Panc1 (cell line): ENCODE measurements around the gene MACROD1. TPM values are rescaled to one million over a fixed set of nuclear protein-coding genes. Genes with fewer than 3 reads are reported as not detected.

Experiments
- ATAC-seq: fragments of 200-7000 bp; cut with Tn5 transposase; 2 replicates; pipeline ENCODE4 v1.9.1; 2020; ENCODE audit warnings: mild to moderate bottlenecking, moderate library complexity
- BruUV-seq: library from RNA; stranded (reverse); fragments of 400-500 nt; replicated peaks from 2 replicates; lab custom pipeline; 2021; lab: Mats Ljungman, UMichigan
- CTCF ChIA-PET: fragments of 300-600 bp; sonication (Branson Sonifier 250); formaldehyde crosslinking; loops from one replicate; lab custom pipeline; 2022; ENCODE audit warnings: antibody characterized with exemption; lab: Charles Lee
- POLR2A ChIA-PET: fragments of 300-600 bp; sonication (Branson Sonifier 250); formaldehyde crosslinking; loops from one replicate; lab custom pipeline; 2022; ENCODE audit warnings: antibody characterized with exemption; lab: Charles Lee
- DNase-seq: peaks from one replicate; pipeline ENCODE4 v3.0.0-alpha.2; 2010; ENCODE audit warnings: low read depth, low spot score
- H3K27ac ChIP-seq: 2 replicates; pipeline ENCODE4 v1.5.1; 2011; ENCODE audit warnings: mild to moderate bottlenecking, low read length, inconsistent platforms
- H3K27me3 ChIP-seq: fragments of 200-500 bp; sonication (Bioruptor generic); 2 replicates; pipeline ENCODE4 v1.6.0; 2014; ENCODE audit warnings: low read length, inconsistent platforms; ENCODE audit not compliant: control insufficient read depth, insufficient read depth
- H3K36me3 ChIP-seq: fragments of 200-500 bp; sonication (Bioruptor generic); 2 replicates; pipeline ENCODE4 v1.5.1; 2014; ENCODE audit warnings: inconsistent platforms, mild to moderate bottlenecking, low read length, moderate library complexity; ENCODE audit not compliant: control insufficient read depth, insufficient read depth
- H3K4me1 ChIP-seq: 2 replicates; pipeline ENCODE4 v1.5.1; 2011; ENCODE audit warnings: inconsistent platforms, mild to moderate bottlenecking, low read length, moderate library complexity; ENCODE audit not compliant: control insufficient read depth, insufficient read depth
- H3K4me3 ChIP-seq, 2 experiments: 2 replicates each; pipeline ENCODE4 v1.5.1; 2011 to 2012; ENCODE audit warnings: low read depth in 2 of 2, low read length in 2 of 2, mild to moderate bottlenecking in 2 of 2, inconsistent platforms in 1 of 2, moderate library complexity in 1 of 2
- H3K9me3 ChIP-seq: fragments of 200-500 bp; sonication (Bioruptor generic); 2 replicates; pipeline ENCODE4 v1.5.1; 2014; ENCODE audit warnings: low read depth, mild to moderate bottlenecking, inconsistent platforms, low read length, moderate library complexity; ENCODE audit not compliant: control insufficient read depth, insufficient read depth
- CTCF ChIP-seq: fragments of 450-650 bp; IDR thresholded peaks from 2 replicates; pipeline ENCODE4 v1.5.1; 2017; ENCODE audit warnings: mild to moderate bottlenecking
- POLR2AphosphoS5 ChIP-seq: IDR thresholded peaks from 2 replicates; pipeline ENCODE4 v1.6.1; 2012; ENCODE audit warnings: mild to moderate bottlenecking, low read depth, low read length, moderate library complexity
- REST ChIP-seq, 2 experiments: IDR thresholded peaks; 2 replicates each; pipeline ENCODE4 v1.6.1; 2011 to 2012; ENCODE audit warnings: low read depth in 2 of 2, control low read depth in 1 of 2, low read length in 1 of 2, mild to moderate bottlenecking in 1 of 2, moderate library complexity in 1 of 2; ENCODE audit not compliant: insufficient read depth in 1 of 2
- SIN3A ChIP-seq: IDR thresholded peaks from 2 replicates; pipeline ENCODE4 v1.6.1; 2012; ENCODE audit warnings: low read depth, mild to moderate bottlenecking, low read length, moderate library complexity, borderline replicate concordance; ENCODE audit not compliant: insufficient read depth
- TCF7L2 ChIP-seq: IDR thresholded peaks from 2 replicates; pipeline ENCODE4 v1.6.1; 2011; ENCODE audit warnings: mild to moderate bottlenecking, low read depth, low read length, inconsistent platforms
- in situ Hi-C: cut with HindIII; loops from 2 replicates; pipeline ENCODE4 v1.10.0; 2016; ENCODE audit warnings: low sequenced_read_pairs, low pct_unique_long_range_greater_than_20kb
- intact Hi-C: fragments of 100-400 bp; cut with micrococcal nuclease; formaldehyde crosslinking; loops from one replicate; pipeline ENCODE4 v1.10.0; 2022; ENCODE audit not compliant: unreplicated experiment
- total RNA-seq: library from RNA; stranded (reverse); gene quantifications from one replicate; pipeline ENCODE4 v1.2.1, GENCODE V29; 2021; ENCODE audit not compliant: unreplicated experiment

The MACROD1 gene
- total RNA-seq, 1 experiment from 2014 or later, result 16.8 TPM

GRCh38 chr11:64114231-64114630, 51.7 kb downstream of the MACROD1 start (continued):
- no peak for TF ChIP-seq REST (IDR thresholded peaks at IDR 0.05; ENCODE audit: insufficient read depth in 1 of 2, low read depth in 2 of 2, low read length in 1 of 2)

GRCh38 chr11:64113462-64113780, 52.5 kb downstream of the MACROD1 start:
- BruUV-seq, result no TSS peak
- POLR2A ChIA-PET, result no interaction called here
- Histone ChIP-seq H3K36me3 (no peaks in the 10 kb centered on the region), H3K27me3 (no peaks in the 10 kb centered on the region), H3K4me1 (no peaks in the 10 kb centered on the region; the same call in 1 of the 2 replicates), H3K9me3 (no peaks in the 10 kb centered on the region), H3K27ac (no peak overlapping the region), H3K4me3 (no peak overlapping the region)
- no peak for DNase-seq
- in situ Hi-C loops (no loop called here), intact Hi-C loops (no loop called here)
- no peak for ATAC-seq
- TF ChIP-seq TCF7L2, result no peak
- no peak for TF ChIP-seq REST (IDR thresholded peaks at IDR 0.05; ENCODE audit: insufficient read depth in 1 of 2, low read depth in 2 of 2, low read length in 1 of 2)
- TF ChIP-seq CTCF, result no peak
- TF ChIP-seq POLR2AphosphoS5, result no peak
- TF ChIP-seq SIN3A, result no peak
- CTCF ChIA-PET, result no interaction called here

- in situ Hi-C loops, result no loop called here
- no peaks in the 10 kb centered on the region for H3K9me3 ChIP-seq
- BruUV-seq, result no TSS peak
- POLR2A ChIA-PET, result interaction anchor here (0.5 kb wide), 1 partner anchor 135 kb away, joined by 8 read pairs; no protein-coding TSS in a partner anchor
- CTCF ChIA-PET, result no interaction called here
- H3K27ac ChIP-seq, result no peak overlapping the region
- DNase-seq (no peak), ATAC-seq (no peak)
- intact Hi-C loops, result no loop called here
- no peak for TF ChIP-seq CTCF
- no peak for TF ChIP-seq REST (IDR thresholded peaks at IDR 0.05; ENCODE audit: insufficient read depth in 1 of 2, low read depth in 2 of 2, low read length in 1 of 2)
- TF ChIP-seq TCF7L2, result no peak
- no peak for TF ChIP-seq SIN3A
- TF ChIP-seq POLR2AphosphoS5, result no peak
- no peaks in the 10 kb centered on the region for H3K36me3 ChIP-seq
- no peak overlapping the region for H3K4me3 ChIP-seq
- no peaks in the 10 kb centered on the region for H3K27me3 ChIP-seq
- H3K4me1 ChIP-seq, result no peaks in the 10 kb centered on the region; the same call in 1 of the 2 replicates
These were observed 53.0 kb downstream of the MACROD1 start for GRCh38 chr11:64112771-64113461.
